HL-60/S4 treated with retinoic acid at 250 ng/mL for 4 days and 3 days (cell line): ENCODE data around the gene SLC22A15.
"Not testable (repeated sequence)": the region's sequence is repeated elsewhere in the genome, so short reads cannot be mapped to it uniquely, and the experiment has no call there.

Experiments
- in situ Hi-C: fragments of 300-500 bp; cut with MboI; formaldehyde crosslinking; loops from 2 replicates; pipeline ENCODE4 v1.7.0; 2022; ENCODE audit warnings: low sequenced_read_pairs

The SLC22A15 gene

DNA sequence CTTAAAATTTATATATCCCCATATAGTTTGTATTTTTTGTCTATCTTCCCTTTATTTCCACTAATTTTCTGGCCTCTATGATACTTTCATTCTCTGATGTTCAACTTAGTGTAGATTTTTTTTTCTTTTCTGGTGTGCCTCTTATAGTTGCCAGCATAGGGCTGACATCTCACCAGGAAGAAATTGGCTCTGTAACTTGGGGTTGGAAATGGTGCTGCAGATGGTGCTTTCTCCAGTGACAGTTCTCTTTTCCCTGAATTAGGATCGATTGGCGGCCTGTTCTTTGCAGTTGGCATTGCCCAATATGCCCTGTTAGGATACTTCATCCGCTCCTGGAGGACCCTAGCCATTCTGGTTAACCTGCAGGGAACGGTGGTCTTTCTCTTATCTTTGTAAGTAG is 50.3 kb downstream of the SLC22A15 start:
- in situ Hi-C loops, result no loop called here

- in situ Hi-C loops, result no loop called here
These were observed 55.1 kb downstream of the SLC22A15 start for GRCh38 chr1:116031302-116031835.

DNA sequence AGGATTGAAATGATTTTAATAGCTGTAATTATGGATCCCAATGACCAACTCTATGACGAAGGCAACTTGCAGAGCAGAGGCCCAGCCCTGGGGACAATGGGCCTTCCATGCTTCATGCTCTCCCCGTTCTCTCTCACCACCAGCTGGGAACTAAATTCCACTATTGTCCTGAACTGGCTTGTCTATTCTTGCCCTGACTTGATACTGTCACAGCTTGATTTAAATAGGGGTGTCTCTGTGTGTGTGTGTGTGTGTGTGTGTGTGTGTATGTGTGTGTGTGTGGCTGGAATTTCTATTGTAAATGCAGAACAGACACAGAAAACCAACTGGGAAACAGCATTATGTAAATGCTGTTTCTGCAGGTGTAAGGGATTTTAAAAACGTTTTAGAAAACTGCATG is 57.0 kb downstream of the SLC22A15 start:
- in situ Hi-C loops, result no loop called here

DNA sequence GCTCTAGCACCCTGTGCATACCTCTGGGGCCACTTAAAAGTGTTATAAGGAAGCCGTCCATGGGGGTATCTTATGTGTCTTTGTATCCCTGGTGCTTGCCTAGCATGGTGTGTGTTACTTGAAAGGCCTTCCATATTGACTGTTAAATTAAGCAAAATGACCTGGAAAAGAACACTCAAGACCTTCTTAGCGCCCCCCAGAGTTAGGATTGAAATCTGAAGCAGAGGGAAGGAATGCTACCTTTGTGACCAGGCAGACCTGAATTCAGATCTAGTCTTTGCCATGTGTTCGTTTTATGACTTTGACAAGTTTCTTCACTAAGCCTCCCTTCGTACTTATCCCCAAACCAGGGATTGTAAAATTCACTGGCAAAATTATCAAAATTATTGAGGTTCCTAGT is 59.9 kb downstream of the SLC22A15 start:
- in situ Hi-C loops, result no loop called here

DNA sequence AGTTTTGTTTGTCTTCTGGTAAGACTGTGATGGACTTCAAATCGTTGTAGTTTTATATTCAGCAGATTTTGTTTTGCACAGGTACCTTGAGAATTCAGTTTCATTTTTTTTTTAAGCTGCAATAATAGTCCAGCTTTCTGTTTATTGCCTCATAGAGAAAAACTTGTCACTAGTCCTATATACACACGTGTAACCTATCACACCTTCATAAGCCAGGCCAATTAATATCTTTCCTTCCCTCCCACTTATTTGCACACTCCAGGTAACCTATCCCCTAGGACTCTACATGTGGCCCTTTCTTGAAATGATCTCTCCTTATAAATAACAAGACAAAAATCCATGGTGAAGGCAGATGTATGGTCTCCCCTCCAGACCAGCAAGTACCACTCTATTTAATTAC is 62.4 kb downstream of the SLC22A15 start:
- in situ Hi-C loops, result no loop called here

DNA sequence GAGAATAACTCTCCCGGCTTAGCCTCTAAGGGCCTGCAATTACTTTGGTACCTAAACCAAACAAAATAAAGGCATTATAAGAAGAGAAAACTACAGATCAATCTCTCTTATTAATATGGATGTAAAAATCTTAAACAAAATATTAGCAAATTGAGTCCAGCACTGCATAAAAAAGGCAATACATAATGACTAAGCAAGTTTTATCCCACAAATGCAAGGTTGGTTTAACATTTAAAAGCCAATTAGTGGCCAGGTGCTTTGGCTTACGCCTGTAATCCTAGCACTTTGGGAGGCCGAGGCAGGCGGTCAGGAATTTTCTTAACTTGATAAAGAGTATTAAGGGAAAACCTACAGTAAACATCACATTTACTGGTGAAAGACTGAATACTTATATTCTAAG is 67.8 kb downstream of the SLC22A15 start:
- in situ Hi-C loops, result no loop called here

DNA sequence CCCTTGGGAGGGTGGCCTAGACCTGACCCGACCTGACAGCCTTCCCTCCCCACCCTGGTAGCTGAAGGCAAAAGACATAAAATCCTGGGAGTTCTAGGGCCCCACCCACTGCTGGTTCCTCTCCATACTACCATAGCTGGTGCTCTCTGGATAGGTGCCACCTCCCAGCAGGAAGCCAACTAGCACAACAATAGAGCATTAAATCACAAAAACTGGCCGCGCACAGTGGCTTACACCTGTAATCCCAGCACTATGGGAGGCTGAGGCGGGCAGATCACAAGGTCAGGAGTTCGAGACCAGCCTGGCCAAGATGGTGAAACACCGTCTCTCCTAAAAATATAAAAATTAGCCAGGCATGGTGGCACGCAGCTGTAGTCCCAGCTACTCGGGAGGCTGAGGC is 70.6 kb downstream of the SLC22A15 start:
- in situ Hi-C loops, result not testable (repeated sequence)

DNA sequence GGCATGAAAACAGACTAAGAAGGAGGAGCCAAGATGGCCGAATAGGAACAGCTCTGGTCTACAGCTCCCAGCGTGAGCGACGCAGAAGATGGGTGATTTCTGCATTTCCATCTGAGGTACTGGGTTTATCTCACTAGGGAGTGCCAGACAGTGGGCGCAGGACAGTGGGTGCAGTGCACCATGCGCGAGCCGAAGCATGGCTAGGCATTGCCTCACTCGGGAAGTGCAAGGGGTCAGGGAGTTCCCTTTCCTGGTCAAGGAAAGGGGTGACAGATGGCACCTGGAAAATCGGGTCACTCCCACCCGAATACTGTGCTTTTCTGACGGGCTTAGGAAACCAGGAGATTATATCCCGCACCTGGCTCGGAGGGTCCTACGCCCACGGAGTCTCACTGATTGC is 75.6 kb downstream of the SLC22A15 start:
- in situ Hi-C loops, result not testable (repeated sequence)

DNA sequence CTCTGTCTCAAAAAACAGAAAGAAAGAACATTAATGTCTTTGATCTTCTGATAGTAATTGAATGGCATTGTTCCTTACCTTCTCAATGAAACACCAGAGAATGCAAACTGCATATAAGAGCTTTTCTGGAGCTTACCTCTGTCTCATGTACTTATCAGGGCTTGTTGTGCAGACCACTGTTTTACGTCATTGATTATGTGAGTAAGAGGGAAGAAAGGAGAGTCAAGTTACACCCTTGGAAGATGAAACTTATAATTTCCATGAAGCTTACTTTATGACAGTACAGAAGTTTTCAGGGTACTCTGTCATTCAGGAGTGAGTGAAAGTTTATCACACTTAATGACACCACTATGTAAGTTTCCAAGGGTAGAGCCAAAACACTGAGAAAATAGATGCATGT is 85.9 kb downstream of the SLC22A15 start:
- in situ Hi-C loops, result no loop called here

GRCh38 chr1:116064616-116065015 is 88.3 kb downstream of the SLC22A15 start:
- in situ Hi-C loops, result no loop called here

DNA sequence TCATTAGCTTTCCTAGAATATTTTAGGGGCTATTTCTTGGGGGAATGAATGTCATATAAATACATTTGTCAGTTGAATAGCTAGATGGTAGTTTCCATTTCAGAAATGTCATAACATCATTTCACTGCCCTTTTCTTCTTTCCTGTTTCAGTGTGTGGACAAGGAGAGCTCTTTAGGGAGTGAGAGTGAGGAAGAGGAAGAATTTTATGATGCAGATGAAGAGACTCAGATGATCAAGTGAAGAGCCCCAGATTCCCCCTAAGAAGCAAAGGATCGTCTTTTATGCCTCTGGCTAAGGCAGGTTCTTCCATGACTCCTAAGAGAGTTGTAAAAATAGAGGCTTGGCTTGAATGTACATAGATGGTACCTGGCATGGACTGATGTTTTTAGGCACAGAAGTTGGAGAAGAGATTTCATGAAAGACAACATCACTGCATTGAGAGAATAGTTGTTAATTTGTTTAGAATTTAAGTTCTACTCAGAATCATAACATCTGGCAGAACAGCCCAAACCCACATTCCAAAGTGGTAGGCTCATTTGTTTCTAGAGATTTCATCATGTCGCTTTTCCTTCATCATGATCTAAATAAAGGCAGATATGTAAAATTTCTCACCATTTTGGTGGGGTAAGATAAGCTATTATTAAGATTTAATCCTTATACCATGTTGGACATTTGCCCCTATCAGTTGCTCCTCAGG is 90.7 kb downstream of the SLC22A15 start:
- in situ Hi-C loops, result no loop called here

DNA sequence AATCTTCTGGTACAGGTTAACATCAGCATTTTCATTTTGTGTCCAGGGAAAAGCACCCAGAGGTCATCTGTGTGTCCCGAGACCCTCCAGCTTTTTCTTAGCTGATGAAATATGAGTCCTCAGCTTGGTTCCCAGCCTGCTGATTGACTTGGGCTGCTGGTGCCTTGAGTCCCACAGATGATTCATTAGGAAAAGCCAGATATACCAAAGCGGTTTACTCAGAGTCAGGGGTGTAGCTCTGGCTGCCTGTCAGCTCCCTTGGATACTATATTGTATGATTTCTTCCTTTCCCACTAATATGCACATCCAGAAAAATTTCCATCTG is 91.2 kb downstream of the SLC22A15 start:
- in situ Hi-C loops, result no loop called here

- in situ Hi-C loops, result no loop called here
These were observed 99.3 kb downstream of the SLC22A15 start for GRCh38 chr1:116075575-116075974.

DNA sequence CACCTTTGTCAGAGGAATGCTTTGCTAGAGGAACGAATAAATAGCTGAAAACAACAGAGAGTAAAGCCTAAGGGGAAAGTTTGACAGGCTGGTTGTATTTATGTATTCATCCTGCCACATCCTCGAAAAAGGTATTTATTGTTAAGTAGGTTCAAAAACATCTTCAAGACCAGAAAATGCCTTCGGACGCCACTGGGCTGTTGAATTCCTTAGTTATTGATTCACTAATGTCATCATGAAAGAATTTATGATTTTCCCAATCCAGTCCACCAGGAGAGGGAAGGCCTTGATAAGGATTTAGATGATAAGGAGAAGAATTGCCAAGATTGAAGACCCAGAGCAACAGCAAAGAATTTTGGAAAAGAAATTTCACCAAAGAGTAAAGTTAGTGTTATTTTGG is 99.7 kb downstream of the SLC22A15 start:
- in situ Hi-C loops, result no loop called here

- in situ Hi-C loops, result no loop called here
These were observed 100.5 kb downstream of the SLC22A15 start for GRCh38 chr1:116076831-116077230.

DNA sequence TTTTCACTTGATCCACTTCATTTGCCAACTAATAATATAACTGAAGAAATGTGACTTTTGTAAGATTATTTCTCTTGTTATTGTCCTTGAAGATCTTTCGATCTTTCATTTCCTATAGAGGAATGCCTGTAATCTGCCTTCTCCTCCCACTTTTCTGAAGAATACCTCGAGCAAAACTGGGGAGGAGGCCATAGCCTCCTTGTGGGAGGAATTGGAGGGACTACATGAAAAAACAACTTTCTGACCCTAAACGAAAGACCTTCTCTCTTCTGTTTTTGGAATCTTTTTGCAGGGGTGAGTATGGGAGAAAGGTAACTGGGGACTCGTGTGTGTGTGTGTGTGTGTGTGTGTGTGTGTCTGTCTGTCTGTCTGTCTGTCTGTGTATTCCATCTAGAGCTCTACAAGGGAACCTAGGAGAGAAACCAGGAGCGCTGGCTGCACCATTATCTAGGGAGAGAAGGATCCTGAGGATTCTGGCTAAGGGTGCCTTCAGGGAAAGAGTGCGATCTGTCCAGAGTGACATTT is 102.4 kb downstream of the SLC22A15 start:
- in situ Hi-C loops, result no loop called here

DNA sequence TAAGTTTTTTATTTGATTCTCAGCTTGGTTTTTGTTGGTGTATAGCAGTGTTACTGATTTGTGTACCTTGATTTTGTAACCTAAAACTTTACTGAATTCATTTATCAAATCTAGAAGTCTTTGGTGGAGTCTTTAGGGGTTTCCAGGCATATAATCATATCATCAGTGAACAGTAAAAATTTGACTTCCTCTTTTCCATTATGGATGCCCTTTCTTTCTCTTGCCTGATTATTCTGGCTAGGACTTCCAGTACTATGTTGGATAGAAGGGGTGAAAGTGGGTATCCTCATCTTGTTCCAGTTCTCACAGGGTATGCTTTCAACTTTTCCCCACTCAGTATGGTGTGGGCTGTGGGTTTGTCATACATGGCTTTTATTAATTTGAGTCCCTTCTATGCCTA is 111.3 kb downstream of the SLC22A15 start:
- in situ Hi-C loops, result no loop called here

DNA sequence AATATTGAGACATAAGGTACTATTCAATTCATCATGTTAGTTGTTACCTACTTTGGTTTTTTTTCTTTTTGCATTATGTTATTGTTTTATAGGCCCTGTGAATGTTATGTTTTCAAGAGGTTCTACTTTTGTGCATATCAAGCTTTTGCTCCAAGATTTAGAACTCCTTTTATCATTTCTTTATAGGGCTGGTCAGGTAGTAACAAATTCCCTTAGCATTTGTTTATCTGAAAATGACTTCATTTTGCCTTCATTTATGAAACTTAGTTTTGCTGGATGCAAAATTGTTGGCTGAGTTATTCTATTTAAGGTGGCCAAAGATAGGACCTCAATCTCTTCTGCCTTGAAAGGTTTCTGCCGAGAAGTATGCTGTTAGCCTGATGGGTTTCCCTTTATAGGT is 113.6 kb downstream of the SLC22A15 start:
- in situ Hi-C loops, result no loop called here

DNA sequence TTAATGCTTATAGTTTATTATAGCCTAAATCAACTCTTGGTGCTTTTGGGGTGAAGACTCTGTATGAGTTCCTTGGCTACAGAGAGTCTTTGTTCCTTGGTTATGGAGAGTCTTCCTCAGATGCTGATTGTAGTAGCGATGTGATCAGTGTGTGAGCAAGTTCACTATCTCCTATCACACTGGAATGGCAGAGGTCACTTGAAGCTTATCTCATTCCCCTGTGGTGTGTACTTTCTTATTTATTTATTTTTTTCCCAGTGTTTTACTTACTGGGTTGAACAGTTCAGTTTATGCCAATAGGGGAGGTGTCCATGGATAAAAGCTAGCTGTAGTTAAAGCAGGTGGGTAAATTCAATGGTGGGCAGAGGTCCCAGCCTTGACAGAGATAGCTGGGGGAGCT is 114.8 kb downstream of the SLC22A15 start:
- in situ Hi-C loops, result no loop called here

DNA sequence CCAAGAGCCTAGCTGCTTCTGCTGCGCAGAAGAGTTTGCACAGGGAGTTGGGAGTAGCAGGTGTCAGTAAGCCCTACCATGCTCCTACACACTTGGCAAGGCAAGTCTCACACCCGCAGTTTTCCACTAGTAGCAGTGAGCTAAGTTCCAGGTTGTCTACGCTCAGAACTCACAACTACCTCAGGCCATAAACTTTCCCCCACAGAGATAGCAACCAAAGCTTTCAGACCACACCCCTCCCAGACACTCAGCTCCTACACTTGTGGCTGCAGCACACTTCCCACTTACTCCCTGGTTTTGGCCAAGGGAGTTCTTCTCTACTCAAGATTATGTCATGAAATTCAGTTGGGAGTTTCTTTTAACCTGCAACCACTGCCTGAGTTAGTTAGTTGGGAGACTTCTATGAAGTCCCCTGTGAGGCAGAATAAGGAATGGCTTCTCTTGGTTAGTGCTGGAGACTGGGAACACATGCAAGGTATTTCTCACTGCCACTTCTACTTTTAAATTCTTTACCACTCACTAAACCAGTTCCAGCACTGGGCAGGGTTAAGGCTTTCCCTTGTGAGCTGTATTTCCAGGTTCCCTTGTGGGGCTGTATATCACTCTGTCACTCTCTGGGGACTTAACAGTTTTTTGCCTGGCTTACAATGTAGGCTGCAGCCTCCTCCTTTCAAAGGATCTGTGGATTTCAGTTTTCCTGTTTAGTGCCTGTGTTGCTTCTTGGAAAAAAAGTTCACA is 116.6 kb downstream of the SLC22A15 start:
- in situ Hi-C loops, result no loop called here

DNA sequence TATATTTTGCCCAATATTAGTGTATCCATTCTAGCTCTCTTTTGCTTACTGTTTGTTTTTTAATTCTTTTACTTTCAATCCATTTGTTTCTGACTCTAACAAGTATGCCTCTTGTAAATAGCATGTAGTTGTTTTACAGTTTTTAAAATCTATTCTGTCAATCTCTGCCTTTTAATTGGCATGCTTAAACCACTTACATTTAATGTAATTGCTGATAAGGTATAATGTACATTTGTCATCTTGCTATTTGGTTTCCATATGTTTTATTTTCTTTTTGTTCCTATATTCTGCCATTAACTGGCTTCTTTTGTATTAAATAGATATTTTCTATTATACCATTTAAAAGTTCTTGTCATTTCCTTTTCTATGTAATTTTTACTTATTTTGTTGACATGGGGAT is 118.7 kb downstream of the SLC22A15 start:
- in situ Hi-C loops, result no loop called here

- in situ Hi-C loops, result no loop called here
These were observed 119.8 kb downstream of the SLC22A15 start for GRCh38 chr1:116096013-116096618.
